Cardiac muscle cell (in vitro differentiated cells and primary cell): Measurements from ENCODE around the gene NKX3-2. TPM values are rescaled to one million over a fixed set of nuclear protein-coding genes. Genes with fewer than 3 reads are reported as not detected.

Experiments
- DNase-seq, 2 donors: peaks; one replicate each; pipeline versions ENCODE4 v3.0.0 to v3.0.0-alpha.2; 2010 to 2017; ENCODE audit warnings: low read depth in 1 of 2, low spot score in 1 of 2
- H3K27ac ChIP-seq: fragments of 200-600 bp; sonication (generic); 2 replicates; pipeline ENCODE4 v1.5.1; 2016
- H3K27me3 ChIP-seq: fragments of 200-600 bp; sonication (generic); 2 replicates; pipeline ENCODE4 v1.6.0; 2016; ENCODE audit warnings: control low read depth
- H3K36me3 ChIP-seq: fragments of 200-600 bp; sonication (generic); 2 replicates; pipeline ENCODE4 v1.5.1; 2016; ENCODE audit warnings: control low read depth
- H3K4me1 ChIP-seq: fragments of 200-600 bp; sonication (generic); 2 replicates; pipeline ENCODE4 v1.8.1; 2017; ENCODE audit warnings: low read depth, mild to moderate bottlenecking, mixed run types
- H3K4me3 ChIP-seq: fragments of 200-600 bp; sonication (generic); 2 replicates; pipeline ENCODE4 v1.5.1; 2016; ENCODE audit warnings: mild to moderate bottlenecking
- H3K9me3 ChIP-seq: fragments of 200-600 bp; sonication (generic); 2 replicates; pipeline ENCODE4 v1.5.1; 2017; ENCODE audit warnings: low read depth, mild to moderate bottlenecking, control low read depth
- polyA plus RNA-seq: library from polyadenylated mRNA; unstranded; fragments of >200 nt; fragmentation: Nextera tagmentation; extraction: Ambion mirVana; gene quantifications from 2 replicates; pipeline ENCODE4 v1.2.1, GENCODE V29; 2016
- total RNA-seq: library from RNA; depleted of rRNA; stranded (reverse); fragments of >200 nt; gene quantifications from 2 replicates; pipeline ENCODE4 v1.2.3, GENCODE V29; 2016
- TF ChIP-seq, protein P1 (sequence below): IDR thresholded peaks from 2 replicates; pipeline ENCODE4 v1.5.1; 2012; ENCODE audit warnings: low read depth, mild to moderate bottlenecking, low read length

NKX3-2 gene
- total and polyA plus RNA-seq, 2 experiments from 2014 or later: 0.45 TPM; not detected in 1

DNA sequence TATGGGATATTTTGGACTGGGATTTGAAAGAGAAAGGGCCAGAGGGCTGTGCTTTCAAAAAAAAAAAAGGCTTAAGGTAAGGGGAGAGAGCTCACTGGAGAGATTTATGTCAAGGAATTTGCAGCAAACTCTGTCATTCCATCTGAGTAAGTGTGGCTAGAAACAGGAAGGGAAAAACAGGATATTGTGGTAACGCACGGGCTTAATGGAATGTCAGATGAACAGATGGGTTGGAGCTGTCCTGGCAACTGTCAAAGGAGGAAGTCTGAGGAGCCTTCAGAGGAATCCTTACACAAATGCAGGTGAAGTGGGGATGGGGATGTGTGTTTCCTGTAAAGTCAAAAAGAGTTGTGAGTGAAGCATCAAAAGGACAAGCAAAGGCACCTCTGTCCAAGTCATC lies 15.1 kb upstream of the NKX3-2 start:
- TF ChIP-seq, protein P1, sequence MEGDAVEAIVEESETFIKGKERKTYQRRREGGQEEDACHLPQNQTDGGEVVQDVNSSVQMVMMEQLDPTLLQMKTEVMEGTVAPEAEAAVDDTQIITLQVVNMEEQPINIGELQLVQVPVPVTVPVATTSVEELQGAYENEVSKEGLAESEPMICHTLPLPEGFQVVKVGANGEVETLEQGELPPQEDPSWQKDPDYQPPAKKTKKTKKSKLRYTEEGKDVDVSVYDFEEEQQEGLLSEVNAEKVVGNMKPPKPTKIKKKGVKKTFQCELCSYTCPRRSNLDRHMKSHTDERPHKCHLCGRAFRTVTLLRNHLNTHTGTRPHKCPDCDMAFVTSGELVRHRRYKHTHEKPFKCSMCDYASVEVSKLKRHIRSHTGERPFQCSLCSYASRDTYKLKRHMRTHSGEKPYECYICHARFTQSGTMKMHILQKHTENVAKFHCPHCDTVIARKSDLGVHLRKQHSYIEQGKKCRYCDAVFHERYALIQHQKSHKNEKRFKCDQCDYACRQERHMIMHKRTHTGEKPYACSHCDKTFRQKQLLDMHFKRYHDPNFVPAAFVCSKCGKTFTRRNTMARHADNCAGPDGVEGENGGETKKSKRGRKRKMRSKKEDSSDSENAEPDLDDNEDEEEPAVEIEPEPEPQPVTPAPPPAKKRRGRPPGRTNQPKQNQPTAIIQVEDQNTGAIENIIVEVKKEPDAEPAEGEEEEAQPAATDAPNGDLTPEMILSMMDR: no peak
- Histone ChIP-seq H3K36me3 (no peaks in the 10 kb centered on the region), H3K27ac (no peak overlapping the region), H3K4me3 (no peak overlapping the region), H3K9me3 (no peaks in the 10 kb centered on the region), H3K4me1 (no peaks in the 10 kb centered on the region), H3K27me3 (peaks cover 2% of the 10 kb centered on the region)
- DNase-seq: peak in 1 of 2 donors; percentile 74

DNA sequence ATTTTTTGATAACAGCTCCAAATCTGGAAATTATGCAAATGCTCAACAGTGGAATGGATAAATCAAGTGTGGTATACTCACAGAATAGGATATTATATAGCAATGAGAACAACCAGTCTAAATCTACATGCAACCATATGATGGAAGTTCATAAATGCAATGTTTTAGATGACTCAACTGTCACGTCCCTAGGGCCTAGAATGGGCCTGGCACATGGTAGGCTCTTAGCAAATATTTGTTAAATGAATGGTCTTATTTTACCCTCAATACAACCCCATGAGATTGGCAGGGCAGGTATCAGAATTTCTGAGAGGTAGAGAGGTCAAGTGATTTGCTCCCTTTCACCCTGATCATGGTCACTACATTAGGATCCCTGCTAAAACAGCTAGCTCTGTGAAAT lies 14.6 kb upstream of the NKX3-2 start:
- no peak for DNase-seq
- no peaks in the 10 kb centered on the region for H3K9me3 ChIP-seq
- H3K27ac ChIP-seq: no peak overlapping the region
- no peaks in the 10 kb centered on the region for H3K4me1 ChIP-seq
- H3K4me3 ChIP-seq: no peak overlapping the region
- H3K27me3 ChIP-seq: peaks cover 2% of the 10 kb centered on the region
- TF ChIP-seq, protein P1: no peak
- no peaks in the 10 kb centered on the region for H3K36me3 ChIP-seq

DNA sequence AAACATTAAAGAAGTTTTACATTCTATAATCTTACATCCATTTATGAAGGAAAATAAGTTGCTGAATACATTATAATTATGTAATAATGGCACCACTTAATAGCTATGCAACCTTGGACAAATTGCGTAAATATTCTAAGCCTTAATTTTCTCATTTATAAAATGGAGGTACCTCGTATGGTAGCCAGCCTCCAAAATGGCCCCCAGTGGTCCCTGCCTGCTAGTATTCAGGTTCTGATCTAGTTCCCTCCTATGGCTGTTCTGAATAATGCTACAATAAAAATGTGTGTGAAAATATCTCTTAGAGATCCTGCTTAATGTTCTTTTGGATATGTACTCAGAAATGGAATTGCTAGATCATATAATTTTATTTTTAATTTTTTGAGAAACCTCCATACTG lies 11.0 kb upstream of the NKX3-2 start:
- DNase-seq: no peak
- Histone ChIP-seq H3K27me3 (peaks cover 13% of the 10 kb centered on the region), H3K27ac (no peak overlapping the region), H3K36me3 (no peaks in the 10 kb centered on the region), H3K9me3 (no peaks in the 10 kb centered on the region), H3K4me3 (no peak overlapping the region), H3K4me1 (no peaks in the 10 kb centered on the region)
- TF ChIP-seq, protein P1: no peak

DNA sequence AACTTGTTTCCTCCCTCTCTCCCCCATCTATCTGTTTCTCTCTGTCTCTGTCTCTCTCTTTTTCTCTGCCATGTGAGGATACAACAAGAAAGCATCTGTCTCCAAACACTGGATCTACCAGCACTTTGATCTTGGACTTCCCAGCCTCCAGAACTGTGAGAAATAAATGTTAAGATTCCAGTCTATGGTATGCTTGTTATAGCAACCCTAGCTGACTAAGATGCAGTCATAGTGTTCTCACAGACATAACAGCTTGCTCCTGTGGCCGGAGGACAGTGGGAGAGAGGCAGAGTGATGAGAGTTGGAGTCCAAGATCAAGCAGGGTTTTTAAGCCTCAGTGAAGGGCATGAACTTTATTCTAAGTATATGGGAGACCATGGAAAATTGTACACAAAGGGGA lies 8.8 kb upstream of the NKX3-2 start:
- DNase-seq: no peak
- Histone ChIP-seq H3K9me3 (no peaks in the 10 kb centered on the region), H3K36me3 (no peaks in the 10 kb centered on the region), H3K27me3 (peaks cover 35% of the 10 kb centered on the region), H3K27ac (no peak overlapping the region), H3K4me1 (no peaks in the 10 kb centered on the region), H3K4me3 (no peak overlapping the region)
- TF ChIP-seq, protein P1: no peak

DNA sequence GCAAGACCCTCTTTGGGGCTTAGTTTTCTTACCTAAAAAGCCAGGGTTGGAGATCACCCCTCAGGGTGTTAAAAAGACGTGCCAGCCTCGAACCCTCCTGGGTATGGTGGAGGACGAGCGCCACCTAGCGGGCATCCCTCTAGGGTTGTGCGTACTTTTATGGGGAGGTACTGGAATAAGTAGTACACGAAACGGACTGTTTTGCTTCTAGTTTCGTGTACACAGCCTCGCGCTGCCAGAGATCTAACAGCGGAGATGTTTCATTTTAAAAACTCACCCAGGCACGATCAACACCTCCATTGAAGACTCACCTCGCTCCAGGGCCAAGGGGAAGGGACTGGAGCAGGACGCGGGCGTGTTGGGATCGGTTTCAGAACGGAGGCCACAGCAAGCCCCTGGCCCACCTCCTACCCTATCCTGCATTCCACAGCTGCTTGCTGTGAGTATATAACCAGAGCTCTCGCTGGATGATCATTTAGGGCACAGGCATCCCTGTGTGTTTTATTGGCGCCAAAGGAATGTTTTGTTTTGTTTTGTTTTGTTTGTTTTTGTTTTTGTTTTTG lies 4.8 kb upstream of the NKX3-2 start:
- Histone ChIP-seq H3K9me3 (no peaks in the 10 kb centered on the region), H3K27me3 (peaks cover 69% of the 10 kb centered on the region), H3K4me3 (peak overlapping the region; percentile 35), H3K4me1 (peaks cover 5% of the 10 kb centered on the region), H3K36me3 (no peaks in the 10 kb centered on the region), H3K27ac (no peak overlapping the region)
- peak; percentile 87 to 88 for DNase-seq
- TF ChIP-seq, protein P1: peak; percentile 87
